HCT116 (cell line): Measurements from ENCODE around the gene BBS7. TPM values are rescaled to one million over a fixed set of nuclear protein-coding genes. Genes with fewer than 3 reads are reported as not detected.

Source experiments
- ATAC-seq: fragments of 200-7000 bp; cut with Tn5 transposase; 2 replicates; pipeline ENCODE4 v1.9.1; 2020; ENCODE audit warnings: mild to moderate bottlenecking, moderate library complexity
- BruUV-seq: library from RNA; stranded (reverse); fragments of 400-500 nt; replicated peaks from 2 replicates; lab custom pipeline; 2021; lab: Mats Ljungman, UMichigan
- CTCF ChIA-PET: fragments of 300-600 bp; sonication (Branson Sonifier 250); formaldehyde crosslinking; loops from one replicate; lab custom pipeline; 2021; ENCODE audit warnings: antibody characterized with exemption; lab: Charles Lee
- POLR2A ChIA-PET: fragments of 300-600, 350-600 bp; sonication (Branson Sonifier 250); formaldehyde crosslinking; loops from one replicate; lab custom pipeline; 2021; ENCODE audit warnings: antibody characterized with exemption; lab: Charles Lee
- RAD21 ChIA-PET, 2 experiments: fragments of 300-600 bp; sonication (Branson Sonifier 250); formaldehyde crosslinking; loops; one replicate each; lab custom pipeline; 2023; ENCODE audit warnings: low total read pairs in 2 of 2; ENCODE audit not compliant: uncharacterized antibody in 2 of 2, unreplicated experiment in 2 of 2, low non-redundant PET in 1 of 2; lab: Charles Lee
- DNase-seq: peaks from one replicate; pipeline ENCODE4 v3.0.0-alpha.2; 2010; ENCODE audit warnings: low read depth, low spot score
- H2AFZ ChIP-seq: fragments of 200-600 bp; shearing (Covaris generic), sonication (generic); 2 replicates; pipeline ENCODE4 v1.6.1; 2017; ENCODE audit warnings: low read depth, mixed run types, mixed read lengths, antibody characterized with exemption, low read length; ENCODE audit not compliant: poor library complexity, severe bottlenecking
- H3K27ac ChIP-seq: 2 replicates; pipeline ENCODE4 v1.5.1; 2012; ENCODE audit warnings: low read depth, low read length
- H3K27me3 ChIP-seq: fragments of 200-600 bp; sonication (generic); 2 replicates; pipeline ENCODE4 v1.6.1; 2016; ENCODE audit warnings: mixed run types, low read length, mixed read lengths; ENCODE audit not compliant: insufficient read depth
- H3K36me3 ChIP-seq, 2 experiments: fragments of 200-500 bp in 1 of 2; fragments of 200-600 bp in 1 of 2; sonication (Bioruptor generic) in 1 of 2; sonication (generic) in 1 of 2; 2 replicates each; pipeline versions ENCODE4 v1.5.1 to v1.6.1; 2014 to 2016; ENCODE audit warnings: low read length in 2 of 2, inconsistent platforms in 1 of 2, mixed read lengths in 1 of 2, mixed run types in 1 of 2; ENCODE audit not compliant: insufficient read depth in 2 of 2, control insufficient read depth in 1 of 2
- H3K4me1 ChIP-seq, 2 experiments: fragments of 200-600 bp in 1 of 2; sonication (generic) in 1 of 2; 2 replicates each; pipeline versions ENCODE4 v1.5.1 to v1.6.1; 2012 to 2017; ENCODE audit warnings: low read length in 2 of 2, inconsistent platforms in 1 of 2, mild to moderate bottlenecking in 1 of 2, mixed read lengths in 1 of 2, mixed run types in 1 of 2, moderate library complexity in 1 of 2; ENCODE audit not compliant: insufficient read depth in 2 of 2, control insufficient read depth in 1 of 2
- H3K4me2 ChIP-seq: fragments of 200-600 bp; sonication (generic); 2 replicates; pipeline ENCODE4 v1.6.1; 2017; ENCODE audit warnings: mixed run types, low read length, mixed read lengths
- H3K4me3 ChIP-seq, 2 experiments: fragments of 200-600 bp in 1 of 2; sonication (generic) in 1 of 2; replicated peaks in 1 of 2; 2 replicates each; pipeline ENCODE4 v1.5.1; 2011 to 2016; ENCODE audit warnings: low read length in 2 of 2, control low read depth in 1 of 2, low read depth in 1 of 2, mild to moderate bottlenecking in 1 of 2, mixed read lengths in 1 of 2, mixed run types in 1 of 2
- H3K79me2 ChIP-seq: fragments of 200-600 bp; sonication (generic); 2 replicates; pipeline ENCODE4 v1.6.1; 2017; ENCODE audit warnings: mild to moderate bottlenecking, mixed run types, low read length, moderate library complexity, mixed read lengths; ENCODE audit not compliant: insufficient read depth
- H3K9ac ChIP-seq: fragments of 200-600 bp; sonication (generic); 2 replicates; pipeline ENCODE4 v1.6.1; 2016; ENCODE audit warnings: low read length, mixed read lengths
- H3K9me2 ChIP-seq: fragments of 200-600 bp; sonication (generic), shearing (Covaris generic); 2 replicates; pipeline ENCODE4 v1.6.1; 2017; ENCODE audit warnings: mixed run types, mild to moderate bottlenecking, moderate library complexity; ENCODE audit not compliant: insufficient read depth
- H3K9me3 ChIP-seq, 2 experiments: fragments of 200-500 bp in 1 of 2; fragments of 200-600 bp in 1 of 2; sonication (Bioruptor generic) in 1 of 2; sonication (generic) in 1 of 2; 2 replicates each; pipeline ENCODE4 v1.6.1; 2014 to 2017; ENCODE audit warnings: low read length in 2 of 2, mixed read lengths in 2 of 2, inconsistent platforms in 1 of 2, low read depth in 1 of 2, mild to moderate bottlenecking in 1 of 2, mixed run types in 1 of 2, moderate library complexity in 1 of 2; ENCODE audit not compliant: control insufficient read depth in 1 of 2, insufficient read depth in 1 of 2
- H4K20me1 ChIP-seq: fragments of 200-600 bp; sonication (generic), shearing (Covaris generic); 2 replicates; pipeline ENCODE4 v1.6.1; 2017; ENCODE audit warnings: mixed run types, mild to moderate bottlenecking, moderate library complexity; ENCODE audit not compliant: insufficient read depth
- CBX3 ChIP-seq: IDR thresholded peaks from 2 replicates; pipeline ENCODE4 v1.6.1; 2012; ENCODE audit warnings: low read depth
- MAX ChIP-seq: IDR thresholded peaks from 2 replicates; pipeline ENCODE4 v1.6.1; 2012
- POLR2AphosphoS5 ChIP-seq: IDR thresholded peaks from 2 replicates; pipeline ENCODE4 v1.6.1; 2011; ENCODE audit warnings: mild to moderate bottlenecking, low read depth, low read length, moderate library complexity
- SIN3A ChIP-seq: IDR thresholded peaks from 2 replicates; pipeline ENCODE4 v1.6.1; 2012; ENCODE audit warnings: low read depth
- SP1 ChIP-seq: IDR thresholded peaks from 2 replicates; pipeline ENCODE4 v1.6.1; 2012; ENCODE audit warnings: low read depth
- SRF ChIP-seq: IDR thresholded peaks from 2 replicates; pipeline ENCODE4 v1.6.1; 2012; ENCODE audit warnings: low read depth
- ZFX ChIP-seq: fragments of 450-650 bp; IDR thresholded peaks from 2 replicates; pipeline ENCODE4 v1.6.1; 2017
- intact Hi-C: fragments of 100-400 bp; cut with micrococcal nuclease; formaldehyde crosslinking; loops from 2 replicates; pipeline ENCODE4 v1.10.0; 2022
- total RNA-seq: library from RNA; stranded (reverse); gene quantifications from one replicate; pipeline ENCODE4 v1.2.1, GENCODE V29; 2021; ENCODE audit not compliant: unreplicated experiment
- TF ChIP-seq, protein P1 (sequence below), 3 experiments: fragments of 200-600 bp in 1 of 3; sonication (generic) in 1 of 3; IDR thresholded peaks in 2 of 3; conservative IDR thresholded peaks in 1 of 3; 2 replicates each; pipeline ENCODE4 v1.5.1; 2012 to 2017; ENCODE audit warnings: low read depth in 2 of 3, low read length in 2 of 3, antibody characterized with exemption in 1 of 3, borderline replicate concordance in 1 of 3, control low read depth in 1 of 3, mild to moderate bottlenecking in 1 of 3, mixed read lengths in 1 of 3, mixed run types in 1 of 3, moderate library complexity in 1 of 3; ENCODE audit not compliant: insufficient read depth in 1 of 3

The BBS7 gene
- total RNA-seq, 1 experiment from 2014 or later = 22.9 TPM

DNA sequence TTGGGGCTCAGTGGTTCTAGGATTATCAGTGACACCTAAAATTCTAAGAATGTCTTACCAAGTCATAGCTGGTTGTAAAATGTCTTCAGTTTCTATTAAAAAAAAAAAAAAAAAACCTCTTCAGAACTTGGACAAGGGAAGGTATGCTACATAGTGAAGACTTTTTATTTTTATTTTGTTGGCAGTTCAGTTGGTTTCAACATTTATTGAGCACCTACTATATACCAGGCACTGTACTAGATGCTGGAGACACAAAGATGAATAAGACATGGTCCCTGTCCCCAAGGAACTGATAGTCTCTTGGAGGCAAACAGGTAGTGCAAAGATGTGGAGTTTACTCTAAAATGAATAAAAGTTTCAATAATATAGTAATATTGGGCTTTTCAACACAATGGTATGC, 8.9 kb upstream of the BBS7 start:
- Histone ChIP-seq H3K4me1 (no peaks in the 10 kb centered on the region), H3K36me3 (no peaks in the 10 kb centered on the region), H3K27me3 (no peaks in the 10 kb centered on the region), H3K4me3 (no peak overlapping the region), H3K9ac (no peak overlapping the region), H4K20me1 (no peaks in the 10 kb centered on the region), H3K9me3 (no peaks in the 10 kb centered on the region), H3K79me2 (no peaks in the 10 kb centered on the region), H3K27ac (no peak overlapping the region), H3K9me2 (no peaks in the 10 kb centered on the region), H2AFZ (no peak overlapping the region), H3K4me2 (no peak overlapping the region)
- ATAC-seq (no peak), DNase-seq (no peak)
- no peak for TF ChIP-seq MAX
- no peak for TF ChIP-seq CBX3
- no peak for TF ChIP-seq POLR2AphosphoS5
- TF ChIP-seq, protein P1, sequence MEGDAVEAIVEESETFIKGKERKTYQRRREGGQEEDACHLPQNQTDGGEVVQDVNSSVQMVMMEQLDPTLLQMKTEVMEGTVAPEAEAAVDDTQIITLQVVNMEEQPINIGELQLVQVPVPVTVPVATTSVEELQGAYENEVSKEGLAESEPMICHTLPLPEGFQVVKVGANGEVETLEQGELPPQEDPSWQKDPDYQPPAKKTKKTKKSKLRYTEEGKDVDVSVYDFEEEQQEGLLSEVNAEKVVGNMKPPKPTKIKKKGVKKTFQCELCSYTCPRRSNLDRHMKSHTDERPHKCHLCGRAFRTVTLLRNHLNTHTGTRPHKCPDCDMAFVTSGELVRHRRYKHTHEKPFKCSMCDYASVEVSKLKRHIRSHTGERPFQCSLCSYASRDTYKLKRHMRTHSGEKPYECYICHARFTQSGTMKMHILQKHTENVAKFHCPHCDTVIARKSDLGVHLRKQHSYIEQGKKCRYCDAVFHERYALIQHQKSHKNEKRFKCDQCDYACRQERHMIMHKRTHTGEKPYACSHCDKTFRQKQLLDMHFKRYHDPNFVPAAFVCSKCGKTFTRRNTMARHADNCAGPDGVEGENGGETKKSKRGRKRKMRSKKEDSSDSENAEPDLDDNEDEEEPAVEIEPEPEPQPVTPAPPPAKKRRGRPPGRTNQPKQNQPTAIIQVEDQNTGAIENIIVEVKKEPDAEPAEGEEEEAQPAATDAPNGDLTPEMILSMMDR (IDR thresholded peaks at IDR 0.05 in 2 of 3, conservative IDR thresholded peaks at IDR 0.05 in 1 of 3; ENCODE audit: borderline replicate concordance in 1 of 3, insufficient read depth in 1 of 3, low read depth in 2 of 3, low read length in 2 of 3) = no peak
- no TSS peak for BruUV-seq
- ChIA-PET CTCF (no interaction called here), RAD21 (no interaction called here), POLR2A (no interaction called here)
- intact Hi-C loops = no loop called here

GRCh38 chr4:121877041-121877773, 6.9 kb upstream of the BBS7 start:
- no peak overlapping the region for H3K27ac ChIP-seq
- no peak overlapping the region for H3K4me3 ChIP-seq
- DNase-seq = no peak
- ChIA-PET RAD21 (no interaction called here), POLR2A (no interaction called here), CTCF (no interaction called here)
- H4K20me1 ChIP-seq = no peaks in the 10 kb centered on the region
- no peaks in the 10 kb centered on the region for H3K27me3 ChIP-seq
- no peak for TF ChIP-seq SRF
- TF ChIP-seq, protein P1 (IDR thresholded peaks at IDR 0.05 in 2 of 3, conservative IDR thresholded peaks at IDR 0.05 in 1 of 3; ENCODE audit: borderline replicate concordance in 1 of 3, insufficient read depth in 1 of 3, low read depth in 2 of 3, low read length in 2 of 3) = peak; percentile 3 to 40 (median 31); a peak in 4 of 6 replicates
- no peak for TF ChIP-seq SIN3A
- TF ChIP-seq ZFX = no peak
- TF ChIP-seq SP1 = no peak
- H3K9me3 ChIP-seq = no peaks in the 10 kb centered on the region
- H3K9me2 ChIP-seq = no peaks in the 10 kb centered on the region
- no peaks in the 10 kb centered on the region for H3K36me3 ChIP-seq
- no TSS peak for BruUV-seq
- H3K79me2 ChIP-seq = no peaks in the 10 kb centered on the region
- H3K9ac ChIP-seq = no peak overlapping the region
- H3K4me1 ChIP-seq = no peaks in the 10 kb centered on the region
- no peak overlapping the region for H2AFZ ChIP-seq
- peak; percentile 82 for ATAC-seq
- no peak overlapping the region for H3K4me2 ChIP-seq
- intact Hi-C loops = no loop called here
